ENCODE measurements around the gene SLX9. TPM values are rescaled to one million over a fixed set of nuclear protein-coding genes. Genes with fewer than 3 reads are reported as not detected.

Gene SLX9
- total RNA-seq, 1 donor from 2014 or later = 27.2 TPM

DNA sequence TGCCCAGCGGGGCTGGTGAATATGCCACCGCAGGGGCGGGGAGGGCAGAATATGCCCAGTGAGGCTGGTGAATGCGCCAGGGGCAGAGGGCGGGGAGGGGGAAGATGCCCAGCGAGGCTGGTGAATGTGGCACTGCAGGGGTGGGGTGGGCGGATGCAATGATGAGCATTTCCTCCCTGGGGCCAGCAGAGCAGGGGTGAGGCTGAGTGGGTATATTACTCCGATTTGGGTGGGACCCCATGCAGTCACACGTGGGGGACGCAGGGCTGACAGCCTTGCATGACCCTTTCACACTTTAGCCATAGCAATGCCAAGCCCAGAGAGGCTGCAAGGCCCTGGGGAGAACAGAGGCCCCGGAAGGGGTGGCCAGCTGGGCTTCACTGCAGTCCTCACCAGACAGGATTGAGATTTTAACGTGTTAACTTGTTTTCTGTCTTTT is 9.3 kb upstream of the SLX9 start:
- peak; percentile 2 for ATAC-seq

GRCh38 chr21:44931137-44931500 is 8.7 kb upstream of the SLX9 start:
- ATAC-seq = peak; percentile 23

DNA sequence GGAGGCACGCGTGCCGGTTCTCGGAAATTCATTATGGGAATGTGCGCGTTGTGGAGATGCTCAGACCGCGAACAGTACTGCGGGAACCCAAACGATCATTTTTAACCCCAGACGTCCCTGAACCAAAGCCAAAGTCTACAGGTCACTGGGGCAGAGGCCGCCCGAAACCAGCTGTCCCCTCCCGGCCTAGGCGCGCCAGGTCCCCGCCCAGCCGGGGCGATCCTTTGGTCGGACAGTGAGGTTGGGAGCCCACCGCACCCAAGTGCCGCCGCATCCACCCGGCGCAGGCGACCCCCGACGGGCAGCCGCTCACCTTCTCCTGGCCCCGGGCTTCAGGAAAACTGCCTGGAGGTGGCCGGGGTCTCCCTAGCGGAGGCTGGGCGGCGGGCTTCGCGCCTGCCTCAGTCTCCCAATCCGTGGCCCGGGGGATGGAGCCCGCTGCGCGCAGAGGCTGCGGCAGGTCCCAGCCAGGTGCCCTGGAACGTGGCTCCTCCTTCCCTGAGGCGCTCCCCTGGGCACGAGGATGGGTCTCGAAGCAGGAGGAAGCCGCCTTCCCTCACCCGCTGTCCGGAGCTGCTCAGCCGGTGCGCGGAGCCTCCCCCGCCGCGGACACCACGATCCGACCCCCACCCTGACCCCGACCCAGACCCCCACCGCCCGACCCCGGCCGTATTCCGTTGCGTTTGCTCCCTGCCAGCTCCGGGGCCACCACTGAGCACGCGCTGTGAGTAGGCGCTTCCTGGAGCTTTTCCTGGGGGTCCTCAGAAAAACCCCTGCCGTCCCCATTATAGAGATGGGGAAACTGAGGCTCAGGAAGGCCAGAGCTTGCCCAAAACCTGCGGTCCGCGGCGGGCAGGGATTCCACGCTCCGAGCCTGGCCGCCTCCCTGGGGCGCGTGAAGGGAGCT is 8.1 kb upstream of the SLX9 start:
- peak; percentile 4 for ATAC-seq

GRCh38 chr21:44932408-44933181 is 7.2 kb upstream of the SLX9 start:
- ATAC-seq = peak; percentile 4

- no peak for ATAC-seq
Observed at GRCh38 chr21:44933199-44933917, 6.5 kb upstream of the SLX9 start.

- ATAC-seq = no peak
Observed at GRCh38 chr21:44933918-44934260, 5.9 kb upstream of the SLX9 start.

- ATAC-seq = no peak
Observed at GRCh38 chr21:44934276-44934675, 5.6 kb upstream of the SLX9 start.

- ATAC-seq = no peak
Observed at GRCh38 chr21:44934797-44935532, 4.9 kb upstream of the SLX9 start.

DNA sequence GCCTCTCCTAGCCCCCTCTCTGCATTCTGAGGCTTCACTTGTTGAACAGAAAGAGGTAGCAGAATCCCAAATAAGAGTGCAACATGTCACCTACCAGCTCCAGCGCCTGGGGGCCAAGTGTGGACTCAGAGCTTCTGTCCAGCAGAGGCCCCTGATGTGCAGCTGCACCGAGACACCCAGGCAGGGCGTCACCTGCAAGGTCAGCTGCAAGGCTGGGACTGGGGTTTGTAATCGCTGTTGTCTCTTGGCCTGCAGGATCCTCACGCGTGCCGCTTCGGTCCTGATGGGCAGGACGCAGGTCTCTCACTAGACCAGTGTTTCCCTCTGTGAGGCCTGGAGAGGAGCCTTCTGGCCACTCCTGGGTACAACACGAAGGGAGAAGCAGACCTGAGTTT is 4.3 kb upstream of the SLX9 start:
- ATAC-seq = no peak

DNA sequence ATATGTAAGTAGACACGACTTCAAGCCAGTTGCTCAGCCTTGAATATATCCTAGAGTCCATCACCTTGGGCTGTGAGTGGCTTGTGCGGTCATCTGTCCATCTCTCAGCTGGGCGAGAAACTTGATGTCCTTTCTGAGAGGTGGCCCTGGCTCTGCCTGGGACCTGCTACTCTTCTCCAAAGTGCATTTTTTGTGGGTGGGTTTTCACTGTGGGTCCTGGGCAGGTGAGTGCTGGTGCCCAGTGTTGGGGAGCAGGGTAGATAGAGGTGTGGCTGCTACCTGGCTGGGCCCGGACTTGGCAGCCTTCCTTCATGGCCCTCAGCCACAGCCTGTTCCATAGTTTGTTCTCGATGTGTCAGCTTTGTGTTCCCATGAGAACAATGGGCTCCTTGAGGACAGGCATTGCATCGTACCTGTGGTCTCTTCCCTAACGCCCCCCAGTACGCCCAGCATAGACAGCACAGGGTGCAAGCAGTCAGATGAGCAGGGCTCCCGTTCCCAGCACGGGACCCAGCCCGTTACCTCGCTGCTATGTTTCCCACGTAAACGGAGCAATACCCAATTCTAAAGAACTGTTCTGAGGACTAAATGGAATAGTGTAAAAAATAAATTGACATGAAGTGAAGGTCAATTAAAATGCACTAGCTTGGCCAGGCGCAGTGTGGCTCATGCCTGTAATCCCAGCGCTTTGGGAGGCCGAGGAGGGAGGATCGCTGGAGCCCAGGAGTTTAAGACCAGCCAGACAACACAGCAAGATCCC is 877 bp upstream of the SLX9 start:
- ATAC-seq = peak; percentile 31

DNA sequence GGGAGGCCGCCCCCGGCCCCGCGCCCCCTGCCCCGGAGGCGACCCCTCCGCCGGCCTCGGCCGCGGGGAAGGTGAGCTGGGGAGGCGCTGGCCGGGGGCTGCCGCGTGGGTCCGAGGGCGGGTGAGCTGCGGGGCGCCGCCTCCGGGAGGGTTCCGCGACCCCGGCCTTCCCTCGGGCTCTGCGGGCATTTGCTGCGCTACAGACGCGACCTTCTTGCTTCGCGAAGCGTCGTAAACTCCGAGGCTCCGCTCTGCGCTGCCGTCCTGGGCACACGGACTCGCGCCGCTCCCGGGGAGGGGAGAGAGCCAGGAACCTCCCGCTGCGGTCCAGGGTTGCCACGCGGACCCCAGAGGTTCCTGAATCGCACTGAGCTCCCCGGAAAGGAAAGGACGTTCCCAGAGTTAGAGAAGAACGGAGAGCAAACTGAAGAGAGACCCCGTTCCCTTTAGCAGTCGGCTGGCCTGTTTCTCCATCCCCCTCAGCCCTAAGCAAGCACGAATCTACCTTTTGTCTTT is 345 bp downstream of the SLX9 start:
- ATAC-seq = peak; percentile 24

GRCh38 chr21:44941567-44941966 is 1.7 kb downstream of the SLX9 start:
- ATAC-seq = peak; percentile 17

- no peak for ATAC-seq
Observed at GRCh38 chr21:44942566-44942965, 2.7 kb downstream of the SLX9 start.

GRCh38 chr21:44943005-44943685 is 3.3 kb downstream of the SLX9 start:
- ATAC-seq = no peak

GRCh38 chr21:44943686-44944550 is 4.1 kb downstream of the SLX9 start:
- ATAC-seq = no peak

GRCh38 chr21:44944596-44944995 is 4.8 kb downstream of the SLX9 start:
- ATAC-seq = no peak

DNA sequence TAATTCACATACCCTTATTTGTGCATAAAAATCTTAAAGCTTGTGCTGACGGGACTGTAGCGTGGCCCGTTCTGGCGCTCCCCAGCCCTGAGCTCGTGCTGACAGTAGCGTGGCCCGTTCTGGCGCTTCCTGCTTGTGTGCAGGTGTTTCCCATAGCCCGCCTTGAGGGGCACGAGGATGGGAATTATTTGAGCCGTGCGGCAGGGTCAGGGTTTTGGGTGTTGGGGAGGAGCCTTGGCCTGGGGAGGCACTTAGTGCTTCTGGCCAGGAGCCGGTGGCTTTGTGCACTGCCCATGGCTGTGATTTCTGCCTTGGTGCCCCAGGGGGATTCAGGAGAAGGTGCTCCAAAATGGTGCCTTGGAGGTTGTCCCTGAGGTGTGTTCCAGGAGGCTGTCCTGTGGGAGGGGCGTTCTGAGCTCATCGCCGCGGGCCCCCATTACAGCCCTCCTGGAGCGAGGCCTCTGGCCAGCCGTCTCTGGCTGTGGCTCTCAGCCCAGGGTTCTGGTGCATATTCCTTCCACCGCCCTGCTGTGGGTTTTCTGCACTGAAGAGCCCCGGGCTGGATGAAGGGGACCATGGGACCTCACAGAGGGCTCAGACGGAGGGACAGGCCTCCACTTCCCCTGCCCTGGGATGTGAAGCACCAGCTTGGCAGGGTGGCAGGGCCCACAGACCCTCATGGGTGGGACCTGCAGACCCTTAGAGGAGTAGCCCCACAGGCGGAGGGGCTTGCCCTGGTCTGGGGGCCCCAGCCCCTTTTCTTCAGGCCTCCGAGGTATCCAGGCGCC is 6.6 kb downstream of the SLX9 start:
- ATAC-seq = no peak

GRCh38 chr21:44947111-44947929 is 7.5 kb downstream of the SLX9 start:
- peak; percentile 50 for ATAC-seq

All from esophagus mucosa (tissue), 1 donor.